Fibroblast of skin of abdomen (primary cell): ENCODE data around the gene BMP5.

Experiments
- DNase-seq: peaks from one replicate; pipeline ENCODE4 v3.0.0-alpha.2; 2013

The BMP5 gene

DNA sequence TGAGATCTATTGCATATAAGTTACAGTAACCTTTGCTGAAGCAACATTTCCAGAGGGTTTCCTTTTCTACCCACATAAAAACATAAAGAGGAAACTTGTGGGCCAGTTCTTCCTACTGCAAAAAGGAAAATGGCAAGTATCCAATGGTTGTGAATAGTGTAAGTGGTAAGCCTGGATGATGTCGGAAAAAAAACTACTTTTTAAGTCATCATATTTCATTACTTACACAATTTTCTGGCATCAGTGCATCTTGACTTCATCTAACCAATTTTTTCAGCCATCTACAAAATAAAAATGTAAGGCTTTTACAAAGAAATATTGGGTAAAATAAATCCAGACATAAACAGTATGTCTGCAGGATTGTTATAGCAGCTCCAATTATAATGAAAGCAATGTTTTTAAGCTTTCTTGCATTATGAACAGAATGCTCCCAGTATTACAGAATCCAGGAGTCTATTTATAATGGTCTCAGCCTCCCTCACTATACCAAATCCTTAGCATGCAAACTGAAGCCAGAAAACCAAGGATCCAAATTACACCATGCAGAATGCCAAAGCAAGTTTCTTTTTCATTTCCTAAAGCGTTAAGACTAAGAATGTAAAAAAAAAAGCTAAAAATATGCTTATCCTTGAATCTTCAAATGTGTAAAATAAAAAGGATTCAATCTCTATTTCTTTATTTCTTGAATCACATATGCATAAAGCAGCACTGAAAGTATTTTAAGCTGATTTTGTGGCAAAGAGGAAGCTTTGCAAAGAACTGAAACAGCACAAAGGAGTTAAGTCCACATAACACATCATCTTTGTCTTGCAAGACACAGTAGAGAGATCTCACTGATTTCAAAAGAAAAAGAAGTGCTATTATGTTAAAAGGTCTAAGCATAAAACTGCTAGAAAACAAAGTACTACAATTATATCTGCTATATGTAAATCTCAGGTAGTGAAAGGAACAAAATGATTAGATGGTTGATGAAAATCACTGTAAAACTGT, 169.6 kb downstream of the BMP5 start:
- peak; percentile 5 for DNase-seq

GRCh38 chr6:55704421-55704820, 171.0 kb downstream of the BMP5 start:
- DNase-seq: peak; percentile 44
